ENCODE measurements around the gene DDX54. TPM values are rescaled to one million over a fixed set of nuclear protein-coding genes. Genes with fewer than 3 reads are reported as not detected.

Gene DDX54
- total RNA-seq, 3 donors from 2014 or later: 213 to 236 (median 232) TPM

DNA sequence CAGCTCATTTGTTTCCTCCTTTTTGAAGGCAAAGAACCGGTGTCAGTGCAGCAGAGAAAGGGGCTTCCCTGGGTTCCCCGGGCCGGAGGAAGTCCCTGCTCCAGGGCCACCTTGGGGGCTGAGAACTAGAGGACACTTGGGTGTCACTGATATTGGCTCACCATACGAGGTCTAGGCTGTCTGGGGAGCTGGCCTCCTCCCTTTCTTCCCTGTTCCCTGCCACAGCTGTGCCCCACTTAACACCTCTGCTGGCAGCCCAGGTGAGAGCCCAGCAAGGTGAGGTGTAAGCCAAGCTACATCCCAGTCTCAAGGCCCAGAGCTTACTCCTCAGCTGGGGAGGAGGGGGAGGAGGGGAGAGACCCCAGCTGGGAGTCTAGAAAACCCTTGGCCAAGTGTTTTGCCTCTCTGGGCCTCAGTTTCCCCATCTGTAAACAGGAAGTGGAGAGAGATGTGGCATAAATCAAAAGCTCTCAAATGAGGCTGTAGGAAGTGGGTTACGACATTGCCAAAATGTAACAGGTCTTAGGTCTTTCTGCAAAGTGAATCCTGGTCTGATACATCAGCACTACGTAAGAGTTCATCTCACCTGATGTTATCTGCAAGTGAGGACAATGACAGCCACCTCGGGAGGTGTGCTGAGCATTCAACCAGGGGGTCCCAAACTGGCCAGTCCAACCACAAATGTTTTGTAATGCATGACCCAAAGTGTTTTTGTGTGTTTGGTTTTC, 75.2 kb downstream of the DDX54 start:
- no peak overlapping the region for H3K4me3 Mint-ChIP-seq
- ATAC-seq (no peak), DNase-seq (no peak)
- no peaks in the 10 kb centered on the region for H3K27me3 Mint-ChIP-seq (ENCODE audit: low read depth)
- H3K4me1 Mint-ChIP-seq (ENCODE audit: low read depth): peaks cover 11% of the 10 kb centered on the region
- H3K36me3 Mint-ChIP-seq (ENCODE audit: insufficient read depth): no peaks in the 10 kb centered on the region
- H3K9me3 Mint-ChIP-seq: no peaks in the 10 kb centered on the region

DNA sequence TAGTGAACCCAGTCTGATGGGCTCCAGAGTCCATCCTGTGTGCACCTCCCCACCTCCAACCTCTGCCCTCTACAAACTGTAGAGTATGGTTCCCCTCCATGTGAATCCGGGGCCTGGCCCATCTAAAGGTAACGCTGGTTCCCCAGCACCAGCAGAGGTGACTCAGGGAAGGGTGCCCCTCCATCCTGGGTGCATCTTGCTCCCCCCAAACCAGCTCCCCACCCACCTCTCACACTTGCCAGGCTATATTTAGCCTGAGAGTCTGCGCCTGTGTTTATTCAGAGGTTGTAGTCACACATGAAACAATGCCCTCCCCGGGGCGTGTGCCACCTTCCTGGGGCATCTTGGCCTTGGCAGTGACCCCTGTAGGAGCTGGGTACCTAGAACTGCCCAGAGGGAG, 75.9 kb downstream of the DDX54 start:
- no peaks in the 10 kb centered on the region for H3K9me3 Mint-ChIP-seq
- H3K4me1 Mint-ChIP-seq (ENCODE audit: low read depth): peaks cover 14% of the 10 kb centered on the region
- H3K4me3 Mint-ChIP-seq: no peak overlapping the region
- no peaks in the 10 kb centered on the region for H3K27me3 Mint-ChIP-seq (ENCODE audit: low read depth)
- ATAC-seq: no peak
- no peaks in the 10 kb centered on the region for H3K36me3 Mint-ChIP-seq (ENCODE audit: insufficient read depth)
- no peak for DNase-seq

GRCh38 chr12:113108308-113108707, 77.0 kb downstream of the DDX54 start:
- peaks cover 20% of the 10 kb centered on the region for H3K4me1 Mint-ChIP-seq (ENCODE audit: low read depth)
- H3K27me3 Mint-ChIP-seq (ENCODE audit: low read depth): no peaks in the 10 kb centered on the region
- DNase-seq (no peak), ATAC-seq (no peak)
- no peaks in the 10 kb centered on the region for H3K36me3 Mint-ChIP-seq (ENCODE audit: insufficient read depth)
- no peak overlapping the region for H3K4me3 Mint-ChIP-seq
- H3K9me3 Mint-ChIP-seq: no peaks in the 10 kb centered on the region

Other genes starting within 250 kb of the DDX54 start
- 10 to 100 TPM in 1 of 3 donors, 1 to 10 TPM in 2; 5.5 to 13.6 (median 8.0) TPM for gene OAS3, start 247.0 kb downstream of the DDX54 start, total RNA-seq
- gene OAS2, start 207.0 kb downstream of the DDX54 start, total RNA-seq: 10 to 100 TPM; 27.8 to 36.0 (median 34.9) TPM
- gene DTX1, start 128.7 kb downstream of the DDX54 start, total RNA-seq: 1 to 10 TPM; 5.0 to 7.7 (median 5.2) TPM
- 1 to 10 TPM in 1 of 3 donors, under 1 TPM in 2; 0.58 to 1.1 (median 0.87) TPM for gene RASAL1, start 49.7 kb downstream of the DDX54 start, total RNA-seq
- under 1 TPM; 0.29 to 0.46 (median 0.38) TPM for gene CFAP73, start 35.8 kb downstream of the DDX54 start, total RNA-seq
- 10 to 100 TPM; 24.6 to 31.0 (median 27.5) TPM for gene RITA1, start 243 bp upstream of the DDX54 start, total RNA-seq
- gene TPCN1, start 36.0 kb upstream of the DDX54 start, total RNA-seq: 10 to 100 TPM; 17.5 to 23.7 (median 20.8) TPM
- 10 to 100 TPM; 12.4 to 14.7 (median 13.6) TPM for gene SLC8B1, start 149.6 kb upstream of the DDX54 start, total RNA-seq
- 10 to 100 TPM; 22.9 to 25.3 (median 24.2) TPM for gene PLBD2, start 173.1 kb upstream of the DDX54 start, total RNA-seq
- under 1 TPM in 1 of 3 donors, not detected in 2; 0.18 TPM for gene SDS, start 218.4 kb upstream of the DDX54 start, total RNA-seq
- under 1 TPM in 1 of 3 donors, not detected in 2; 0.46 TPM for gene SDSL, start 236.9 kb upstream of the DDX54 start, total RNA-seq